Stimulated activated CD8-positive, alpha-beta memory T cell treated with anti-CD3 and anti-CD28 coated beads, Interleukin-12 subunit alpha, Interleukin-12 subunit beta, amount 100 ng/mL, for 1 hour (primary cell): ENCODE measurements around the gene TNMD.
"Not testable (repeated sequence)": the region's sequence is repeated elsewhere in the genome, so short reads cannot be mapped to it uniquely, and the experiment has no call there.

Source experiments
- DNase-seq: peaks from one replicate; pipeline ENCODE4 v3.0.0-alpha.2; 2020; ENCODE audit warnings: low read depth

Gene TNMD

DNA sequence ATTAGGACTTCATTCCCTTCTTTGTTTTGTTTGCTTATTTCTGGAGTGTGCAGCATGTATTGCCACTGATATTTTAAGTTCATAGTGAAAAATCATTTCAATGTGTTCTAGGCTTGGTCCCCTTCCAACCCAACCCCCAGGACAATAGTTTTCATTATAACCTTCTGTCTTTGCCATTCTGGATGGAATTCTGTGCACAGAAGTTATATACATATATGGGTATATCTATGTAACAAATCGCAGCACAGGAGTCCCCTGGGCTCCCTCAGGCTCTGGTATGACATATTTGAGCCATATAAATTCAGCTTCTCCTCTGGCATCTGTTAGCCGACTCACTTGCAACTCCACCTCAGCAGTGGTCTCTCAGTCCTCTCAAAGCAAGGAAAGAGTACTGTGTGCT, at the start of gene TNMD:
TSS of gene TNMD (plus strand) at position 326 of the 400 bp plus-strand sequence. CDS start 83 bp downstream, outside the sequence.
- no peak for DNase-seq

DNA sequence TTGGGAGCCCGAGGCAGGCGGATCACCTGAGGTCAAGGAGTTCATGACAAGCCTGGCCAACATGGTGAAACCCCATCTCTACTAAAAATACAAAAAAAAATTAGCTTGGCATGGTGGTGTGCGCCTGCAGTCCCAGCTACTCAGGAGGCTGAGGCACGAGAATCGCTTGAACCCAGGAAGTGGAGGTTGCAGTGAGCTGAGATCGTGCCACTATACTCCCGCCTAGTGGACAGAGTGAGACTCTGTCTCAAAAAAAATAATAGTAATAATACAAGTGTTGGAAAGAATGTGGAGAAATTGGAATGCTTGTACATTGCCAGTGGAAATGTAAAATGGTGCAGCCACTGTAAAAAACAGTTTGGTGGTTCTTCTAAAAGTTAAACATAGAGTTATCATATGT, 19.2 kb upstream of the TNMD start:
- not testable (repeated sequence) for DNase-seq

DNA sequence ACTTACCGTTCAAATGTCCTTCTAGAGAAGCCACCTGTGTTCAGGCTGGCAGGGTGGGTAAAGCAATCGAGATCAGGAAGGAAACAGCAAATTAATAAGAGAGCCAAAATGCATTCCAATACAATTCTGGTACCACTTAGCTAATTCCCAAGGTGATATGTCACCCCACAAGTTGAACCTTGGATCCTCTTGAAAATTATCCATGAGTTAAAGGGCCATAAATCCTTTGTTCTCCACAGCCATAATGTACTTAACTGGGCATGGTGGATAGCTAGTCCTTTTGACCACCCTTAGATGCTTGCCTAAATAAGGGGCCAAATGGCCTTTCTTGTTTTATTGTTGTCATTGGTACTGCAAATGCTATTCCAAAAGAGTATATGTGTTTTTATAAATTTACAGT, 2.0 kb downstream of the TNMD start:
- no peak for DNase-seq

DNA sequence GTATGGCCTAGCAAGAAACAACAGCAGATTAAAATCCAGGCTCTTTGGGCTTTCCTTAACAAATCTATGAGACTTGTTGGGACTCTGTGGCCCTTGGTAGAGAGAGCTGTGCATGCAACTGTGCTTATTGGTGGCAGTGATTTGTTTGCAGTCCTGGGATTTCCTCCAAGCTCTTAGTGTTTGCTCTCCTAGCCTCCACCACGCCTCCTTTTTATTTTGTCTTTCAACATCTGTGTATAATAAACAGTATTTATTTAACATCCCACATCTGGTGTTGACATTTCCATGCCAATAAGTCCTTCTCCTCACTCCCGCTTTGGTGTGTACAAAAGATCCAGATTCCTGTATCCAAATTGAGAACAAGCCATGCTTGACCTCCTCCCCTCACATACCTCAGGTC, 3.1 kb downstream of the TNMD start:
- DNase-seq = no peak

DNA sequence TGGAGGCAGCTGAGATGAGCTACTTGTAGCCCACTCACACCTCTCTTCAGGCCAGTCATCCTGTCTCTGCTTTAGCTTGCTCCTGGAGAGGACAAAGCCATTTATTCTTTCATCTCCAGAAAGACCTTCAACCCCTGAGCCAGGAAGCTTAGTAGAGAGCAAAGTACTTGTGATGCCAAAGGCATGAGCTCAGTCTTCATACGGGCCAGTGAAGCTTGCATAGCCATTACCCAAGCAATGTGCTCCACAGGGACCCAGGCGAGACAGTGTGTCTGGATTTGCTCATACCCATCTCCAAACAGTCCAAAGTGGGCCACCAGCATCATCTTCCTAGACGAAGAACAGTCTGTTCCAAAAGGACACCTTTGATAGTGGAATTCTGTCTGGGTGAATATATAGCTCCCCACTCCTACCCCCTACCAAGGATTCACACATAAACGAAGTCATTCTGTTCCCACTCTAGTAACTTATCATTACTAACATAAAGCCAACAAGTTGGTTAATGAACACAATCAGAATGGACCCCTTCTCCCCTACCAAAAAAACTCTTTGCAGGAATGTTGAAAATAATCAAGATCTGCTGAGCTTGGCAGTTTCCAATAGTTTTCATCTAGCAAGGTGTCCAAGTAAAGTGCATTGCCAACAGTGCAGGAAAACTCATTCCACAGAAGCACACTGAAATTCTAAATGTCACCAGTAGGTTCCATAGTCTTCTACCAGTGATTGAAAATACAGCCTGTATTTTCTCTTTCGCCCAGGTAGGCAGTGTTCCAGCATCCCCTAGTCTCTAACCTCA, 6.7 kb downstream of the TNMD start:
- DNase-seq = no peak

DNA sequence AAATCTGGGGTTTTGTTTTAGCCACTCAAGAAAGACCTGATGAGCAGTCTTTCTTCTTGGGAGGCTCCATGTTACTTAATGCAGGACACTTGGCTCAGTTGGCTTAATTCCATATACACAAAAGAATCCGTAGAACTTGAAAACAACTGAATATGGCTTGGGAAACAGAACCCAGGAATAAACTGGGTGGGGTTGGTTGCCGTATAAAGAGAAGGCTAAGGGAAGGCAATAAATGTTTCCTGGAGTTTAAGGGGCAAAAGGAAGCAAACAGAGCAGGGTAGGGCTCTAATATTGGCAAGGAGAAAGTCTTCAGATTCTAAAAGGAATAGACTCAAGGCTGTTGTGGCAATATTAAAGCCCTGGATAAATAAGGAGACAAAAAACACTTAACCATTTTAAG, 8.4 kb downstream of the TNMD start:
- DNase-seq = no peak

DNA sequence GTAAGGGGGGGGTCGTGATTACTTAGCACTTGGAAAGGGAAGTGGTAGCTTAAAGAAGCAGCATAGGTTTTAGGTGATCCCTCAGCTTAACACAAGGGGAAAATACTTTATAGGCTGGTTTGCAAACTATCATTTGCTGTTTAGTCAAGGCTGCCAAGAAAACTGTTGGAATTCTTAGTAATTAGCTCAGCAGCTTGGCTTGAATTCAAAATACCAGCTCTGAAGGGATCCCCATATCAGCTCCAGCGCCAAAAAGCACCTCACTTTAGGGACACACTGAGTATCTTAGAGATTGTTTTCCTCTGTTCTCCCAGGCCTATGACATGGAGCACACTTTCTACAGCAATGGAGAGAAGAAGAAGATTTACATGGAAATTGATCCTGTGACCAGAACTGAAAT, 8.8 kb downstream of the TNMD start:
- no peak for DNase-seq

DNA sequence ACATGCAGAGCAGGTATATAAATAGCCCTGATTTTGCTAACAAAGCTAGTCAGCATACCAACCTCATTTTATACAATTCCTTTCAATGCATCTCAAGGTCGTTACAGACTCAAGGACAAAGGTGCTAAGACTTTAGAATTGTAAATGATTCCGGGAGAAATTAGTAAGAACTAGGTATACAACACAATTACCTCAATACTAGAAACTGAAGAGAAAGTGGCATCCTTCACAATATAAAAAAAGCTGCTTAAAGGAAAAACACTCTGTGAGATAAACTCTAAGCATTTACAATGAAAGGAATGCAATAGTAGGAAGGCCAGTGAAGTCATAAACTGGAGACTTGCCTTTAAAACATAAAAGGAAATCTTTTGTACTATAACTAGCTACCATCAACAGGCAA, 11.9 kb downstream of the TNMD start:
- no peak for DNase-seq

DNA sequence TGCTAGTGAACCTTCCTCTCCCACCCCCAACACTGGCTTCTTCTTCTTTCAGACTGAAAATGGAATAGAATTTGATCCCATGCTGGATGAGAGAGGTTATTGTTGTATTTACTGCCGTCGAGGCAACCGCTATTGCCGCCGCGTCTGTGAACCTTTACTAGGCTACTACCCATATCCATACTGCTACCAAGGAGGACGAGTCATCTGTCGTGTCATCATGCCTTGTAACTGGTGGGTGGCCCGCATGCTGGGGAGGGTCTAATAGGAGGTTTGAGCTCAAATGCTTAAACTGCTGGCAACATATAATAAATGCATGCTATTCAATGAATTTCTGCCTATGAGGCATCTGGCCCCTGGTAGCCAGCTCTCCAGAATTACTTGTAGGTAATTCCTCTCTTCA, 14.7 kb downstream of the TNMD start:
- no peak for DNase-seq

DNA sequence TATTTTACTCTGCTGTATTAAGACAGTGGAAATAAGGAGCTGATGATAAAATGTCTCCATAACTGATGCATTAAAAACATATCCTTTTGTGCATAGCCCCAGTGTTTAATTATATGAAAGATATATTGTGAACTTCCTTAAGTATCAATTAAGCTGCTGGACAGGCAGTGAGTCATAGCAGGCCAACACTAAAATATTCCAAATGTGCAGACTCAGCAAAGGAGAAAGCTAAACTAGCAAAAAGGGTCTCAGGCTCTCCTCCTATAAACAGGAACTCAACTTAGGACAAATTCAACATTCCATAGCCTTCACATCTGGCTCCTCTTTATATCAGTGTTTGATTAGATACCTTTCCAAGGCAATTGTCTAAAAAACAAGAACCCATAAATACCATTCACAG, 15.6 kb downstream of the TNMD start:
- no peak for DNase-seq

DNA sequence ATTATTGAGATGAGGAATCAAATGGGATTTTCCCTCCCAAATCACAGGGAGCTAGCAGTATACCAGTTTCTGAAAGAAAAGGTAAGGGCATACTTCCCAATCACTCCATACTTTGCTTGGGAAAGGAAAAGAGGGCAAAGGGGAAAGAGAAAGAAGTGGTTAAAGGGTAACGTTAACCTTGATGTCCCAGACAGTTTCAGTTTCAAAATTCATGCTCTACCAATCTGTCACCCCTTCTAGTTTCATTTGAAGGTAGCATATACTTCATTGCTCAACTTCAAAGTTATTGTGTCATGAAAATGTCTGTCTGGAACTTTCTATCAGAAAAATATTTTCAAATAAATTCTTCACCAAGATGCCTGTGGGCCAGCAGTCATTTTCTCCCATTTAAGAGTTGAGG, 16.0 kb downstream of the TNMD start:
- DNase-seq = no peak

DNA sequence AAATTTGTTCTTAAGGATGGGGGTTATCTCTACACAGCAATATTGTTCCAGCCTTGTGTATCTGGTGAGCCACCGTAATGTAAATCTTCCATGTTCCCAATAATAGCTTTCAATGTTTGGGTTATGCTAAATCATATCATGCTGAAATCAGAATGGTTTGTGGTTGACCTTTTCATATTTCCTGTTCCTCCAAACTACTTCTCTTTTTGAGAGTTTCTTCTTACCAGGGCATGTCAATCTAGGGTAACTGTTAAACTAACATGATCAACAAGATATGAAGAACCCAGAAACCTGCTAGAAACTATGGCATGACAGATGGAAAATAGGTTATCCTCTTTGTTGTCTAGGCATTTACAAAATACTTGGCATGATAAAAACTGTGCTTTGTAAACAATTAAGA, 22.0 kb downstream of the TNMD start:
- no peak for DNase-seq

DNA sequence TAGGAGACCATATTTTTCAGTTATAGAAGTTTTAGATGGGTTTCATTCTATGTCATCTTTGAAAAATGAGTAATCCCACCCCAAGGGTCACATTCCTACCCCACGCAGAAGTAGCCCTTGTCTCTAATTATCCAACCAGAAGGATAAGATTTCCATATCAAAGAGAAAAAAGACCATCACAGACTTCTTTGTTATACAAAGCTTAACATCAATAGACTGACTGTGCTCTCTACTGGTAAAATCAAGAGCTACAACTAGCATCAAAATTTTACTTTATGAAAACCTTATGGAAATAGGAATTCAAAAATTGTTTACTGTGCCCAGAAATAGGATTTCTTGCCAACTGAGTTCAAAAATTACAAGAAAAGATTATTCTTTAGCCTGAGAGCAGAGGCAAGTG, 24.9 kb downstream of the TNMD start:
- DNase-seq = no peak

DNA sequence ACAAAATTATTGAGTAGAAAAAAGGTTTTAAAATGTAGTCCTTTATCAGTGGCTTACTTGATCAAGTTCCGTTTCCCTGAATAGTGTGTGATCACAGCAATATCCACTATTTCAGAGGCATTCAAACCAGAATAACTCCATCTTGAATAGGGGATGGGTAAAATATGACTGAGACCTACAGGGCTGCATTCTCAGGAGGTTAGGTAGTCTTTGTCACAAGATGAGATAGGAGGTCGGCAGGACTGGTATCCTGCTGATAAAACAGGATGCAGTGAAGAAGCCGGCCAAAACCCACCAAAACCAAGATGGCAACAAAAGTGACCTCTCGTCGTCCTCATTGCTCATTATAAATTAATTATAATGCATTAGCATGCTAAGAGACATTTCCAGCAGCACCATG, 27.2 kb downstream of the TNMD start:
- no peak for DNase-seq

DNA sequence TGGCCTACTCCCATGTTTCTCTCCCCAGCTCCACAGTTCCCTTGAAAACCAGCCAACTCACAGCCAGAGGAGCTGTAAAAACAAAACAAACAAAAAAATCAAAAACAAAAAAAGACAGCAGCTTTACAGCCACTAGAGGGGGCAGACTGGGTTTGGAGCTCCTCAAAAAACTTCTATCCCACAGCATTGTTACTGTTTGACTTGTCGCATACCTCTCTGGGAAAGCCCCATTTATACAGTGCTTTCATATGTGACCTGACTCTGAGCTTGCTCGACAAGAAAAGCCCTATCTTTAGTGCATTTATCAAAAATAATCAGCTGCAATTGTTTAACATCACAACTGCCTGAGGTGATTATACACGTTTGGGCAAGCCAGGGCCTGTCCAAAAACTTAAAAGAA, 30.3 kb downstream of the TNMD start:
- no peak for DNase-seq

DNA sequence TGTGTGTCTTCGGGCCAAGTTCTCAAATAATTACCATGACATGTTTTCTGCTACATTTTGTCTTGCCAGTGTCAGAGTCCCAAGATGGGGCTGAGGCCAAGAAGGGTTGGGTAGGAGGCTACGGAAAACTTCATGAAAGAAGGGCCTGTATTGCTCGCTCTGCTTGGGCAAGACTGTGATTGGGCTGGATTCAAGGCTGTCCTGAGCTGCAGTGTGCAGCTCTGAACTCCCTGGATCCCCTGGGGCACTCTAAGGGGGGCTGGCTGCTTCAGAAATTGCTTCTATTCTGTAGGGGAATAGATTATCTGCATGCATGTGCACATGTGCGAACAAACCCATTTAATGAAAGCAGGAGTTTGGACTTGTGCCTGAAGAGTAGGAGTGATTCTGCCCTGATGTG, 38.3 kb downstream of the TNMD start:
- no peak for DNase-seq

DNA sequence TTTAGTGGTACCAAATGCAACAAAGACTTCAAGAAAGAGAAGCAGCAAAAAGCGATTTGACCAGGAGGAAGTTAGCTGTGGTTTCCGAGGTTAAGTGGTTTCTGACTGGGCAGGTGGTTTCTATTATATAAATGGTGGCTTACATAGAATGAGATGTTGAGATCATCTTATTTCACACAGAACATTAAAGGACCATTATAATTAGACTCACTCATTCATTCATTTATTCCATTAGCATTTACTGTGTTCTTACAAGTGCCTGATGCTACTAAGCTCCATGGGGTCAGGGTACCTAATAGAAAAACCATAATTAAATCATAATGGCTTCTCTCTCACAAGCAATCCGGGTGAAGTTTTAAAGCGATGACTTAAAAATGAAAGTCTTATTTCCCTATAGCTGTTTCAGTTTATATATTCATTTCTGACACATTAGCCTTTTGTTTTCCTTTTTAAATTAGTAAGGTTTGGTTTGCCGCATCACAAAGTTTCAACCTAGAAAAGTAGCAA, 41.3 kb downstream of the TNMD start:
- no peak for DNase-seq

DNA sequence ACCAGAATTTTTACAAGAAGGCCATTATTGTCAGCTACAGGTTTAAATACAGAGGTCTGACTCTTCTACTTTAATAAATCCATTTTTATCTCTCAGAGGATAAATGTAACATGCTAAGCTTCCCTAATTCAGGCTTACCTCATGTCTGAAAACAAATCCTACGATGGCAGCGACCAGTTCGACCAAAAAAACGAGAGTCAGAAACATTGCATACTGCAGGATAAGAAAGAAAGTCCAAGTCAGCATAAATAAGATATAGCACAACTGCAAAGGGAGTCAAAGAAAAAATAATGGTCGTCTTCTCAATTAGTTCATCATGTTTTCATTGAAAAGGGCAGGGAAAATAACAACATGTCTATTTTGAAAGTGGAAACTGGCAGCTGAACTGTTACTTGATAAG, 50.3 kb downstream of the TNMD start:
- DNase-seq = no peak

DNA sequence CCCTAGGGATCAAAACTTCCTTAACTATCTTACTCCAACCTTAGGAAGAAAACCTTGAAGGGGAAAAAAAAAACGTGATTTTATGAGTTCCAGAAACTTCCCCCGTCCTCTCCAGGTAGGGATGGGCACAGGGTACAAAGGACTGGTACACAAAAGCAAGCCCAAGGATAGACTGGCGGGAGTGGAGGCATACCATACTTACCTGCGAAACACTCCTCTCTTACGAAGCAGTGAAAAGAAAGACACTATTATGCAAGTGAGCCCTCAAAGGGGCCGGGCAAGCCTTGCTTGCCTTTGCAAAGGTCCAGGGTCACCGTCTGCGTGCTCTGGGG, 51.2 kb downstream of the TNMD start:
- DNase-seq = no peak

DNA sequence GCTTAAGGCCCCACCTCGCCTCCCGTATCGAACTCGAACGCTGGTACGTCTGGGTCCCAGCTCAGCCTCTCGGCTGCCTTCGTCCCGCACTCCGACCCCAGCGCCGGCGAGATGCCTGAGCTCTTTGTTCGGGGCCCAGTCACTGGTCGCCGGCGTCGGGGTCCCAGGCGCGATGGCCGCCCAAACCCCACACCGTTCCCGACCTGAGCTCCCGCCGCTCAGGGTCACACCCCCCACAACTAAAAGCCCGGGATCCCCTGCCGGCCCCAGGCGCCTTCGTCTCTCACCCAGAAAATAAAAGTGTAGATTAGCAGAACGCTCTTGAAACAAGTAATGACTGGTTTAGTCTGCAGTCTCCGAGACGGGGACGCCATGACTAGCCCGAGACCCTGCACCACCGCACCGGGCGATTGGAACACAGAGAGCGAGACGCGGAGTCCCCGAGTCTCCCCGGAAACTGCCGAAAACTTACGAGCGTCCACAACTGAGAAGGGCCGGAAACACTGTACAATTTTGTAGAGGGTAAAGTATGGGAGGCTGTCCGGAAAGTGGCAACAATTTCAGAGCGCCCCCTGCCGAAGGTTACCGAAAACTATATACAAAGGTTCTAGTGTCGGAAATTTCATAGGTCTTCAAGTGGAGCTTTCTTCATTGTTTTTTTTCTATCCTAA, 51.7 kb downstream of the TNMD start, which contains the start of gene TSPAN6:
TSS of gene TSPAN6 (minus strand) at position 486 of the 671 bp plus-strand sequence. CDS start at position 374, 112 bp downstream.
- peak; percentile 39 for DNase-seq

DNA sequence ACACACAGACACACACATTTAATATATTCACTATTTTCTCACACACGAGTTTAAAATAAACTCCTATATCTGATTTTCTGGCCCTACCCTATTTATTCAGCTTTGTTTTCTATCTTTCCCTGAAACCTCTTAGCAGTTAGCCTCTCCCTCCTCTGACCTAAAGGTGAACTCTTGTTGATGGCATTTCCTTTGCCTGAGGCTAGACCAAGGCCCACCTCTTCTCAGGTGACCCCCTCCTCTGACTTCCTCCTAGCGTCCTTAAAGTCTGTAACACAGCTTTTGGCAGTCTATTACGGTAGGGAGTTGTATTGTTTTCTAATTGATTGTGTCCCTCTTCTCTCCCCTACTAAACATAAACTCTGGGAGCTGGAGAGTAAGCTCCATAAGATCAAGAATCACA, 57.6 kb downstream of the TNMD start:
- DNase-seq = no peak

DNA sequence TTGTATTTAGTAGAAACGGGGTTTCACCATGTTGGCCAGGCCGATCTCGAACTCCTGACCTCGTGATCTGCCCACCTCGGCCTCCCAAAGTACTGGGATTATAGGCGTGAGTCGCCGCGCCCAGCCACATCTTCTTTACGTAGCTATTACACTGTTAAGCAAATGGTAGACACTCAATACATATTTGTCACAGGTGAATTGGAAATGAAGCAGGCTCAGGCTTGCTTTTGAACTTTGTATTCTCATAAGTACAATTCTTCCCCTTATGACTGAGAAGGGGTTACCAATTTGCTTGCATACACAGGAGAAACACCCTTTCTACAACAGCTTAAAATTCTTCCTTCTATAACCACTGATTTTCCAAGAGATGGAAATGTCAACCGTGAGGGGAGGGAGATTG, 58.5 kb downstream of the TNMD start:
- no peak for DNase-seq

DNA sequence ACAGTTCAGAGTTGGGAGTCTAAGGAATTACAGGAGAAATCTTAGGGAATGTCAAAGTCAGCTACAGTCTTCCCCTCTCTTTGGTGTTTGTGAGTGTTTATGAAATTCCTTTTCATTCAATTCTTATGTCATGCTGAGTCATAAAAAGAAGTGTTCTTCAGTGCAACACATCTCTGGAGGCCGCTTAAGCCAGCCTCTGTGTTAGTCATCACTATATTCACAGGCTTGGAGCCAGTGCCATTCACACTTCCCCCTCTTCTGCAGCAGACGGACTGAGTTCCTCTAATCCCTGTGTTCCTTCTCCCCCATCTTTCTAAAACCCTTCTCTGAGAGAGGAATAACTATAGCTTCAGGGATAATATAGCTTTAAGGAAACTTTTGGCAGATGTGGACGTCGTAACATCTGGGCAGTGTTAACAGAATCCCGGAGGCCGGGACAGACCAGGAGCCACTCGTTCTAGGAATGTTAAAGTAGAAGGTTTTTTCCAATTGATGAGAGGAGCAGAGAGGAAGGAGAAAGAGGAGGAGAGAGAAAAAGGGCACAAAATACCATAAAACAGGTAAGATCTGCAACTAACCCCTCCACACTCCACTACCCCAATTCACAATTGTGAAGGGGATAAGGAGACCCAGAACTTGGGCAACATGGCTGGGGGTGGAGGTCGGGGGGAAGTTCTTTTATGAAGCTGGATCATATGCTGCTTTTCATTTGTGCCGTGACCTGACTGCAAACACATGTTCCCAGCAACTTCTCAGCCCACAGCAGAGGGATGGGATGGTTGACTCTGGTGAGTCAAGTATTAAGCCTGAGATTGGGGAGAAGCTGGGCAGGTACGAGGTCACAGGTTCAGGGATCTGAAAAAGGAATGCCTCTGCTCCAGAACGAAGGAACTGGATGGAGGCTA, 59.5 kb downstream of the TNMD start, which contains the start of gene SRPX2:
TSS of gene SRPX2 (plus strand) at position 244 of the 905 bp plus-strand sequence. CDS start 2,124 bp downstream, outside the sequence.
- no peak for DNase-seq
